Mesenchymal stem cell (in vitro differentiated cells and primary cell): ENCODE data around the gene TMEM213.

ENCODE experiments used
- DNase-seq: peaks from one replicate; pipeline ENCODE4 v3.0.0-alpha.2; 2013
- H2AFZ ChIP-seq: one replicate; pipeline ENCODE4 v1.6.1; 2013; ENCODE audit warnings: low read depth, mild to moderate bottlenecking, control low read depth, inconsistent platforms, low read length, moderate library complexity
- H2AK5ac ChIP-seq: 2 replicates; pipeline ENCODE4 v1.6.1; 2013; ENCODE audit warnings: low read length, moderate library complexity, mild to moderate bottlenecking, inconsistent platforms; ENCODE audit not compliant: severe bottlenecking
- H2BK120ac ChIP-seq: one replicate; pipeline ENCODE4 v1.6.1; 2013; ENCODE audit warnings: low read depth, mild to moderate bottlenecking, inconsistent platforms, low read length, moderate library complexity
- H2BK12ac ChIP-seq, 2 experiments: one replicate each; pipeline ENCODE4 v1.6.1; 2013; ENCODE audit warnings: inconsistent platforms in 2 of 2, low read length in 2 of 2, mild to moderate bottlenecking in 2 of 2, moderate library complexity in 2 of 2, control low read depth in 1 of 2
- H2BK15ac ChIP-seq: one replicate; pipeline ENCODE4 v1.6.1; 2013; ENCODE audit warnings: mild to moderate bottlenecking, low read depth, inconsistent platforms; ENCODE audit not compliant: poor library complexity, severe bottlenecking
- H2BK5ac ChIP-seq: 2 replicates; pipeline ENCODE4 v1.6.1; 2013; ENCODE audit warnings: low read depth, mild to moderate bottlenecking, low read length, control low read depth, inconsistent platforms; ENCODE audit not compliant: poor library complexity, severe bottlenecking
- H3K14ac ChIP-seq, 2 experiments: one replicate each; pipeline ENCODE4 v1.6.1; 2013; ENCODE audit warnings: inconsistent platforms in 2 of 2, low read length in 2 of 2, control low read depth in 1 of 2, mild to moderate bottlenecking in 1 of 2, moderate library complexity in 1 of 2
- H3K18ac ChIP-seq, 2 experiments: one replicate each; pipeline ENCODE4 v1.6.1; 2013; ENCODE audit warnings: inconsistent platforms in 2 of 2, low read length in 2 of 2, control low read depth in 1 of 2, low read depth in 1 of 2, mild to moderate bottlenecking in 1 of 2
- H3K23ac ChIP-seq, 2 experiments: one replicate each; pipeline ENCODE4 v1.6.1; 2013; ENCODE audit warnings: inconsistent platforms in 2 of 2, low read length in 2 of 2, mild to moderate bottlenecking in 2 of 2, moderate library complexity in 2 of 2, control low read depth in 1 of 2
- H3K27ac ChIP-seq: 2 replicates; pipeline ENCODE4 v1.5.1; 2013; ENCODE audit warnings: mild to moderate bottlenecking, moderate library complexity, low read length, control low read depth, inconsistent platforms; ENCODE audit not compliant: poor library complexity, severe bottlenecking
- H3K27me3 ChIP-seq, 2 experiments: 2 replicates each; pipeline versions ENCODE4 v1.6.1 to v1.7.0; 2013; ENCODE audit warnings: low read length in 2 of 2, mild to moderate bottlenecking in 2 of 2, moderate library complexity in 2 of 2, control low read depth in 1 of 2, inconsistent platforms in 1 of 2; ENCODE audit not compliant: control insufficient read depth in 1 of 2, insufficient read depth in 1 of 2
- H3K36me3 ChIP-seq, 2 experiments: 2 replicates each; pipeline versions ENCODE4 v1.6.1 to v1.7.0; 2013; ENCODE audit warnings: low read length in 2 of 2, control low read depth in 1 of 2, inconsistent platforms in 1 of 2, low read depth in 1 of 2, mild to moderate bottlenecking in 1 of 2; ENCODE audit not compliant: insufficient read depth in 2 of 2, control insufficient read depth in 1 of 2
- H3K4ac ChIP-seq, 2 experiments: one replicate each; pipeline ENCODE4 v1.6.1; 2013; ENCODE audit warnings: inconsistent platforms in 2 of 2, low read length in 2 of 2, mild to moderate bottlenecking in 2 of 2, moderate library complexity in 2 of 2, control low read depth in 1 of 2, low read depth in 1 of 2
- H3K4me1 ChIP-seq: 2 replicates; pipeline ENCODE4 v1.6.1; 2013; ENCODE audit warnings: low read depth, low read length, control low read depth; ENCODE audit not compliant: control insufficient read depth, insufficient read depth
- H3K4me2 ChIP-seq: 2 replicates; pipeline ENCODE4 v1.6.1; 2013; ENCODE audit warnings: low read length, mild to moderate bottlenecking, inconsistent platforms; ENCODE audit not compliant: poor library complexity, severe bottlenecking
- H3K4me3 ChIP-seq, 2 experiments: 2 replicates each; pipeline versions ENCODE4 v1.5.1 to v1.7.0; 2013; ENCODE audit warnings: low read length in 2 of 2, mild to moderate bottlenecking in 2 of 2, control low read depth in 1 of 2, low read depth in 1 of 2; ENCODE audit not compliant: insufficient read depth in 1 of 2
- H3K79me1 ChIP-seq: replicated peaks from 2 replicates; pipeline ENCODE4 v1.6.1; 2013; ENCODE audit warnings: mild to moderate bottlenecking, control low read depth, low read length, inconsistent platforms; ENCODE audit not compliant: poor library complexity, severe bottlenecking
- H3K9ac ChIP-seq: 2 replicates; pipeline ENCODE4 v1.7.0; 2013; ENCODE audit warnings: mild to moderate bottlenecking, low read length, moderate library complexity
- H3K9me3 ChIP-seq: 2 replicates; pipeline ENCODE4 v1.7.0; 2013; ENCODE audit warnings: mild to moderate bottlenecking, low read length; ENCODE audit not compliant: control insufficient read depth
- H4K8ac ChIP-seq: one replicate; pipeline ENCODE4 v1.6.1; 2013; ENCODE audit warnings: inconsistent platforms, mild to moderate bottlenecking, low read length, moderate library complexity
- H4K91ac ChIP-seq: one replicate; pipeline ENCODE4 v1.6.1; 2013; ENCODE audit warnings: mild to moderate bottlenecking, low read length, inconsistent platforms
- WGBS: methylation state at CpG from one replicate; pipeline ENCODE4 v1.1.7; 2013; ENCODE audit warnings: mixed read lengths; 5-methylcytosine and 5-hydroxymethylcytosine counted together

TMEM213 gene

DNA sequence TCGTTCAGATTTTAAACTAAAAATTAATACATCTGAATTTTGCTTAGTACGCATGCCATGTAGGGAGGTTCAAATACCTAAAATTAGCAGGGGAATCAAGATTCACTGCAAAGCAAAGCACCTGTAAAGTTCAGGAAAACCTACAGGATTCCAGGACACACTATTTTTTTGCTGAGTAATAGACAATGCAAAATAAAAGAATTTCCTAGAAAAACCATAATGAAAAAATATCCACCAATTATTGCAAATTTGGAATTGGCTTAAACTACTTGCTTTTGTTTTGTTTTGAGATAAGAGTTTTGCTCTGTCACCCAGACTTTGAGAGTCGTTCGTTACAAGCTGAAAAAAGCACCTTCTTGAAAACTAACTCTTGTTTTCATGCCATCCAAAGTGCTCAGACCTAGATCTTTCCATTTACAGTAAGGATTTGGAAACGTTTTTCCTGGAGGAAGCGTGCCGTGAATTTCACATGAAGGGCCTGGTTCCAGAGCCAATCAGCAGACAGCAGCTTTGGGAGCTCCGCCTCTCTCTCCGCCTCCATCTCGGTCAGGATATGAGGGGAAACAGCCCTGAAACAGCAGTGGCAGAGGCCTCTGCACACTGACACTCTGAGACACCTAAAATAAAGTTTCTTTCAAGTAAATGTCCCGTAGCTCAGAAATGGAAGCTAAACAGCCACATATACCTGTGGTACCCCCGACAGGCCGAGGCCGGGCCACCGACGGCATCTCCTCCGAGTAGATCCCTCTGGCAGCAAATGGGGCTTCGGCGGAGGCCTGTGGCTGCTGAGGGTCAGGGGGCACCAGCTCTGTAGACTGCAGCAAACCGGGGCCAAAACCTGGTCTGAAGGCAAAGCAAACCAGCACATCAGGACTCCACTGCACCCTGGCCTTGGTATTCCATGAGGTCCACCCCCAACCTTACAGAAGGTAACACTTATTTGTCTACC is 46.1 kb downstream of the TMEM213 start:
- Histone ChIP-seq H2AK5ac (peak overlapping the region; percentile 85), H3K23ac (no peak overlapping the region), H3K14ac (no peak overlapping the region), H3K27me3 (no peaks in the 10 kb centered on the region), H4K8ac (no peak overlapping the region), H3K4me1 (peaks cover 5% of the 10 kb centered on the region), H2AFZ (no peak overlapping the region), H2BK120ac (no peak overlapping the region), H4K91ac (no peak overlapping the region), H3K4me2 (no peak overlapping the region), H3K79me1 (no peaks in the 10 kb centered on the region), H3K9me3 (no peaks in the 10 kb centered on the region), H3K9ac (no peak overlapping the region), H2BK5ac (no peak overlapping the region), H3K18ac (no peak overlapping the region), H3K4ac (no peak overlapping the region), H2BK12ac (no peak overlapping the region), H2BK15ac (no peak overlapping the region), H3K36me3 (peaks cover 0 to 4% of the 10 kb centered on the region in 2 experiments), H3K27ac (no peak overlapping the region), H3K4me3 (no peak overlapping the region)
- whole genome bisulfite sequencing: 95% methylated on average over 18 of the region's 20 CpGs
- DNase-seq: no peak

DNA sequence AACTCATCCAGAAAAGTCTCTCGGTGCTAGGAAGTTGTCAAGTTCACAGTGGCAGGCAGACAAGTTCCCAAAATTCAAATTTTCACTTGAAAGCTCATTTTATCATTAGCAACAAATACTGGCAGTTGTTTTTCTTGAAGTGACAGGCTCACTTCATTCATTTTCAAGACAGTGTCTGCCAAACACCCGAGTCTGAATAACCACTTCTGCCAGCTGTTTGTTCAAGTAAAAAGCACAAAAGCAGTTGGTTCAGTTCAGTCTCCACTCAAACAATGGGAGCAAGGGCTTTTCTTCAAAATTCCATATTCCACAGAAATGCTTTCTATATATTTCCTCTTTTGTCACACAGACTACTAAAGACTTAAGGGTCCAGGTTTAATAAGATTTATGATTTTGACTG is 47.9 kb downstream of the TMEM213 start:
- Histone ChIP-seq H3K27ac (no peak overlapping the region), H3K14ac (no peak overlapping the region), H3K9me3 (no peaks in the 10 kb centered on the region), H3K9ac (no peak overlapping the region), H3K4me1 (peaks cover 5% of the 10 kb centered on the region), H3K79me1 (no peaks in the 10 kb centered on the region), H2AK5ac (no peak overlapping the region), H3K4me3 (no peak overlapping the region), H4K8ac (no peak overlapping the region), H3K36me3 (peaks cover 4 to 5% of the 10 kb centered on the region in 2 experiments), H2AFZ (no peak overlapping the region), H2BK5ac (no peak overlapping the region), H3K23ac (no peak overlapping the region), H2BK120ac (no peak overlapping the region), H4K91ac (no peak overlapping the region), H3K27me3 (no peaks in the 10 kb centered on the region), H3K4me2 (no peak overlapping the region), H3K4ac (no peak overlapping the region), H2BK15ac (no peak overlapping the region), H2BK12ac (no peak overlapping the region), H3K18ac (no peak overlapping the region)
- WGBS: 46% methylated on average over 2 of the region's 2 CpGs
- no peak for DNase-seq

DNA sequence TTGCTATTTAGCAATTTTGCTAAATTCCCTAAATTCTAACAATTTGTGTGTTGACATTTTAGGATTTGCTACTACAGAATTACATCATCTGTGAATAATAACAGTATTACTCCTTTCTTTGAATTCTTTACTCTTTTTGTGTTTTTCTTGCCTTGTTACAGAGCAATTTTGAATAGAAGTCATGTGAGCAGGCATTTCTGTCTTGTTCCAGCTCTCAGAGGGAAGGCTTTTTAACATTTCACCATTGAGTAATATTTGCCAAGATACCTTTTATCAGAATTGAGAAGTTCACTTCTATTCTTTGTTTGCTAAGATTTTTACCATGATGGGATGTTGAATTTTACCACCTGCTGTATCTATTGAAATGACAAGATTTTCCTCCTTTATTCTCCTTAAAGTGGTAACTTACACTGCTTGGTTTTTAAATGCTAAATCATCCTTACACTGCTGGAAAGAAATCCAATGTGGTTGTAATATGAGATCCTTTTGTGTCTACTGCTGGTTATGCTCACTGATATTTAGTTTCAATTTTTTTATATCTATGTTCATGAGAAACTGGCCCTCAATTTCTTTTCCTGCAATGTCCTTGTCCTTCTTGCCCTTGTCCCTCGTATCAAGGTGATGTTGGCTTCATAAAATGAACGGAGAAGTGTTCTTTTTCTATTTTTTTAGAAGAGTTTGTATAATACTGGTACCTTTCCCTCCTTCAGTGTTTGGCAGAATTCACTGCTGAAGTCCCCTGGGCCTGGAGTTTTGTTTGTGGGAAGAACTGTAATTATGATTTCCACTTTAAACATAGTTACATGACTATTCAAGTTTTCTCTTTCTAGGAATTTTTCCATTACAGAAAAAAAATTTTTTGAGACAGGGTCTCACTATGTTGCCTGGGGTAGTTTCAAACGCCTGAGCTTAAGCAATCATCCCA is 50.5 kb downstream of the TMEM213 start:
- H3K23ac ChIP-seq: no peak overlapping the region
- 82% methylated on average over 1 of the region's 3 CpGs for WGBS
- no peak overlapping the region for H2BK12ac ChIP-seq
- no peak overlapping the region for H2AFZ ChIP-seq
- no peak overlapping the region for H2BK15ac ChIP-seq
- H3K27ac ChIP-seq: no peak overlapping the region
- no peak for DNase-seq
- H3K18ac ChIP-seq: no peak overlapping the region
- no peaks in the 10 kb centered on the region for H3K79me1 ChIP-seq
- H3K4ac ChIP-seq: no peak overlapping the region
- H2AK5ac ChIP-seq: no peak overlapping the region
- H3K9ac ChIP-seq: no peak overlapping the region
- peaks cover 4 to 5% of the 10 kb centered on the region in 2 experiments for H3K36me3 ChIP-seq
- no peak overlapping the region for H4K91ac ChIP-seq
- no peak overlapping the region for H2BK5ac ChIP-seq
- no peaks in the 10 kb centered on the region for H3K27me3 ChIP-seq
- no peak overlapping the region for H2BK120ac ChIP-seq
- no peaks in the 10 kb centered on the region for H3K9me3 ChIP-seq
- H3K4me3 ChIP-seq: no peak overlapping the region
- H3K4me1 ChIP-seq: no peaks in the 10 kb centered on the region
- H4K8ac ChIP-seq: no peak overlapping the region
- no peak overlapping the region for H3K4me2 ChIP-seq
- no peak overlapping the region for H3K14ac ChIP-seq

DNA sequence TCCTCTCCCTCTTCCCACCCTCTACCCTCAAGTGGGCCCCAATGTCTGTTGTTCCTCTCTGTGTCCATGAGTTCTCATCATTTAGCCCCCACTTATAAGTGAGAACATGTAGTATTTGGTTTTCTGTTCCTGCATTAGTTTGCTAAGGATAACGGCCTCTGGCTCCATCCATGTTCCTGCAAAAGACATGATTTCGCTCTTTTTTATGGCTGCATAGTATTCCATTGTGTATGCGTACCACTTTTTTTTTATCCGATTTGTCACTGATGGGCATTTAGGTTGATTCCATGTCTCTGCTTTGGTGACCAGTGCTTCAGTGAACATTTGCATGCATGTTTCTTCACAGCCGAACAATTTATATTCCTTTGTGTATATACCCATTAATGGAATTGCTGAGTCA is 51.9 kb downstream of the TMEM213 start:
- no peak overlapping the region for H3K23ac ChIP-seq
- H2BK12ac ChIP-seq: no peak overlapping the region
- H3K79me1 ChIP-seq: no peaks in the 10 kb centered on the region
- H2AK5ac ChIP-seq: no peak overlapping the region
- no peak overlapping the region for H3K9ac ChIP-seq
- H4K91ac ChIP-seq: no peak overlapping the region
- WGBS: over 99% methylated on average over 4 of the region's 5 CpGs
- no peak overlapping the region for H3K4me3 ChIP-seq
- no peak overlapping the region for H2BK5ac ChIP-seq
- H3K27me3 ChIP-seq: no peaks in the 10 kb centered on the region
- no peaks in the 10 kb centered on the region for H3K4me1 ChIP-seq
- DNase-seq: no peak
- H3K18ac ChIP-seq: no peak overlapping the region
- H2BK120ac ChIP-seq: no peak overlapping the region
- H3K9me3 ChIP-seq: no peaks in the 10 kb centered on the region
- no peak overlapping the region for H3K14ac ChIP-seq
- no peak overlapping the region for H3K4ac ChIP-seq
- H3K27ac ChIP-seq: no peak overlapping the region
- H3K4me2 ChIP-seq: no peak overlapping the region
- H2AFZ ChIP-seq: no peak overlapping the region
- H3K36me3 ChIP-seq: peaks cover 0 to 5% of the 10 kb centered on the region in 2 experiments
- no peak overlapping the region for H2BK15ac ChIP-seq
- no peak overlapping the region for H4K8ac ChIP-seq
